ENCODE measurements around the gene EPS8. TPM values are rescaled to one million over a fixed set of nuclear protein-coding genes. Genes with fewer than 3 reads are reported as not detected.

The EPS8 gene
- total and polyA plus RNA-seq, 2 experiments from 2014 or later = 43.1 to 83.2 TPM

DNA sequence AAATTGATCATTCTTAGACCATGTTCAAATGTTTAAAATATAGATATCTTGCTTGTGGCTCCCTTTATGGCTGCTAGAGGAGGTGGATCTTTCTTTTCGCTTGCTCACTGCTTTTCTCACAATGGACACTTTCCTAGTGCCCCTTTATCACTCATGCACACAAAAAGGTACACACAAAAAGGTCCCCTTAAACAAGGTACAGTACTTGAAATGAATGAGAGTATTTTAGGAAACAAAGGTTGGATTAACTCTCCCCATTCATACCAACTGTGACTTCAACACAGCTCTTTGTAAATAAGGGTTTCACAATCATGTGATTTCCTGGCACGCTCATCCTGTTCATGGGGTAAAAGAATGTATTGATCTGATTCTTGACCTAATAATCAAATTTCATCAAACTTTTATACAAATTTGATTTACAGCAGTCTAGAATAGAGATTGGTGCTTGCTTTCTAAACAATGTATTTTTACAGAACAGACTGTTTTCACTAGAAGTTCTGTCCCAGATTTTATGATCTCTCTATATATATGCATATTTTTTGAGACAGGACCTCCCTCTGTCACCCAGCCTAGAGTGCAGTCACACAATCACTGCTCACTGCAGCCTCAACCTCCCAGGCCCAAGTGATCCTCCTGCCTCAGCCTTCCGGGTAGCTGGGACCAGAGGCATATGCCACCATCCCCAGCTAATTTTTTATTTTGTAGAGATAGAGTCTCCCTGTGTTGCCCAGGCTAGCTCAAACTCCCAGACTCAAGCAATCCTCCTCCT lies 34.4 kb upstream of the EPS8 start:
- Histone ChIP-seq H3K27me3 (no peaks in the 10 kb centered on the region), H2AFZ (no peak overlapping the region), H3K4me3 (no peak overlapping the region), H3K9me3 (ENCODE audit: low read depth) (no peaks in the 10 kb centered on the region), H3K79me2 (no peaks in the 10 kb centered on the region), H3K27ac (no peak overlapping the region), H3K9me2 (replicated peaks; ENCODE audit: insufficient read depth) (no peaks in the 10 kb centered on the region), H3K36me3 (replicated peaks; ENCODE audit: insufficient read depth, low read depth) (no peaks in the 10 kb centered on the region), H3K4me2 (no peak overlapping the region), H3K4me1 (ENCODE audit: insufficient read depth) (no peaks in the 10 kb centered on the region), H4K20me1 (ENCODE audit: insufficient read depth, poor library complexity, severe bottlenecking) (no peaks in the 10 kb centered on the region)
- DNase-seq (ENCODE audit: low spot score) = peak; percentile 10
- TF ChIP-seq EZH2 (IDR thresholded peaks at IDR 0.05; ENCODE audit: borderline replicate concordance) (no peak), EZH2phosphoT487 (IDR thresholded peaks at IDR 0.05; ENCODE audit: low read depth, severe bottlenecking, unreplicated experiment) (no peak)
- TF ChIP-seq, protein P1, sequence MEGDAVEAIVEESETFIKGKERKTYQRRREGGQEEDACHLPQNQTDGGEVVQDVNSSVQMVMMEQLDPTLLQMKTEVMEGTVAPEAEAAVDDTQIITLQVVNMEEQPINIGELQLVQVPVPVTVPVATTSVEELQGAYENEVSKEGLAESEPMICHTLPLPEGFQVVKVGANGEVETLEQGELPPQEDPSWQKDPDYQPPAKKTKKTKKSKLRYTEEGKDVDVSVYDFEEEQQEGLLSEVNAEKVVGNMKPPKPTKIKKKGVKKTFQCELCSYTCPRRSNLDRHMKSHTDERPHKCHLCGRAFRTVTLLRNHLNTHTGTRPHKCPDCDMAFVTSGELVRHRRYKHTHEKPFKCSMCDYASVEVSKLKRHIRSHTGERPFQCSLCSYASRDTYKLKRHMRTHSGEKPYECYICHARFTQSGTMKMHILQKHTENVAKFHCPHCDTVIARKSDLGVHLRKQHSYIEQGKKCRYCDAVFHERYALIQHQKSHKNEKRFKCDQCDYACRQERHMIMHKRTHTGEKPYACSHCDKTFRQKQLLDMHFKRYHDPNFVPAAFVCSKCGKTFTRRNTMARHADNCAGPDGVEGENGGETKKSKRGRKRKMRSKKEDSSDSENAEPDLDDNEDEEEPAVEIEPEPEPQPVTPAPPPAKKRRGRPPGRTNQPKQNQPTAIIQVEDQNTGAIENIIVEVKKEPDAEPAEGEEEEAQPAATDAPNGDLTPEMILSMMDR (IDR thresholded peaks at IDR 0.05; ENCODE audit: poor library complexity) = no peak
- WGBS (ENCODE audit: low lambda C conversion rate, missing lambda C conversion rate) = 82% methylated on average over 3 of the region's 3 CpGs

- no peaks in the 10 kb centered on the region for H3K4me1 ChIP-seq (ENCODE audit: insufficient read depth)
- H2AFZ ChIP-seq = no peak overlapping the region
- no peak overlapping the region for H3K27ac ChIP-seq
- H3K4me2 ChIP-seq = no peak overlapping the region
- no peaks in the 10 kb centered on the region for H3K79me2 ChIP-seq
- TF ChIP-seq EZH2phosphoT487 (IDR thresholded peaks at IDR 0.05; ENCODE audit: low read depth, severe bottlenecking, unreplicated experiment) (no peak), EZH2 (IDR thresholded peaks at IDR 0.05; ENCODE audit: borderline replicate concordance) (no peak)
- TF ChIP-seq, protein P1 (IDR thresholded peaks at IDR 0.05; ENCODE audit: poor library complexity) = no peak
- H3K36me3 ChIP-seq (replicated peaks; ENCODE audit: insufficient read depth, low read depth) = no peaks in the 10 kb centered on the region
- DNase-seq (ENCODE audit: low spot score) = no peak
- H3K9me3 ChIP-seq (ENCODE audit: low read depth) = no peaks in the 10 kb centered on the region
- no peak overlapping the region for H3K4me3 ChIP-seq
- no peaks in the 10 kb centered on the region for H3K27me3 ChIP-seq
- no peaks in the 10 kb centered on the region for H3K9me2 ChIP-seq (replicated peaks; ENCODE audit: insufficient read depth)
- 52% methylated on average over 3 of the region's 3 CpGs for WGBS (ENCODE audit: low lambda C conversion rate, missing lambda C conversion rate)
- no peaks in the 10 kb centered on the region for H4K20me1 ChIP-seq (ENCODE audit: insufficient read depth, poor library complexity, severe bottlenecking)
Measured at GRCh38 chr12:15819644-15820437, 30.7 kb upstream of the EPS8 start.

DNA sequence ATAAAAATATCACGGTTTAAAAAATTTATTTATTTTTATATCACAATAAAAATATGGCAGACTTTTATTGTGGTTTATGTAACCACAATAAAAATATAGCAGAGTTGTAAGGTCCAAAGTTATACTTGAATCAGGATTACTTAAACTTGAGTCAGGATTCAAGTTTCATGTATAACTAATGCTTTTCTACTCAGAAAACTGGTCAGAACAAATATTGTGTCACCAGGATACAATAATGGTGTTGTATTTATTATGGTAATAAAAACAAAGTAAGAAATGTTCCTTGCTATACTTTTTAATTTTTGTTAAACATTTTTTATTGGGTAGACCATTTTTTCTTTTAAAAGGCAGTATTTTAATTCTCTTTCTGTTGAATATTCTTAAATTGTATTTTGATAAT lies 29.2 kb upstream of the EPS8 start:
- Histone ChIP-seq H3K27me3 (no peaks in the 10 kb centered on the region), H3K4me1 (ENCODE audit: insufficient read depth) (no peaks in the 10 kb centered on the region), H2AFZ (no peak overlapping the region), H3K9me3 (ENCODE audit: low read depth) (no peaks in the 10 kb centered on the region), H4K20me1 (ENCODE audit: insufficient read depth, poor library complexity, severe bottlenecking) (no peaks in the 10 kb centered on the region), H3K27ac (no peak overlapping the region), H3K36me3 (replicated peaks; ENCODE audit: insufficient read depth, low read depth) (no peaks in the 10 kb centered on the region), H3K4me2 (no peak overlapping the region), H3K4me3 (no peak overlapping the region), H3K79me2 (no peaks in the 10 kb centered on the region), H3K9me2 (replicated peaks; ENCODE audit: insufficient read depth) (no peaks in the 10 kb centered on the region)
- TF ChIP-seq, protein P1 (IDR thresholded peaks at IDR 0.05; ENCODE audit: poor library complexity) = no peak
- TF ChIP-seq EZH2 (IDR thresholded peaks at IDR 0.05; ENCODE audit: borderline replicate concordance) (no peak), EZH2phosphoT487 (IDR thresholded peaks at IDR 0.05; ENCODE audit: low read depth, severe bottlenecking, unreplicated experiment) (no peak)
- WGBS (ENCODE audit: low lambda C conversion rate, missing lambda C conversion rate) = 95% methylated on average over 1 of the region's 1 CpG
- no peak for DNase-seq (ENCODE audit: low spot score)
